GM18517 (cell line): Measurements from ENCODE around the gene MYH15.

Source experiments
- ATAC-seq: cut with Tn5 transposase; IDR thresholded peaks from one replicate; pipeline ENCODE4 v1.9.1; 2021; ENCODE audit warnings: mild to moderate bottlenecking, moderate library complexity; ENCODE audit not compliant: unreplicated experiment

Gene MYH15

GRCh38 chr3:108511055-108511454, 659 bp upstream of the MYH15 start:
- no peak for ATAC-seq

DNA sequence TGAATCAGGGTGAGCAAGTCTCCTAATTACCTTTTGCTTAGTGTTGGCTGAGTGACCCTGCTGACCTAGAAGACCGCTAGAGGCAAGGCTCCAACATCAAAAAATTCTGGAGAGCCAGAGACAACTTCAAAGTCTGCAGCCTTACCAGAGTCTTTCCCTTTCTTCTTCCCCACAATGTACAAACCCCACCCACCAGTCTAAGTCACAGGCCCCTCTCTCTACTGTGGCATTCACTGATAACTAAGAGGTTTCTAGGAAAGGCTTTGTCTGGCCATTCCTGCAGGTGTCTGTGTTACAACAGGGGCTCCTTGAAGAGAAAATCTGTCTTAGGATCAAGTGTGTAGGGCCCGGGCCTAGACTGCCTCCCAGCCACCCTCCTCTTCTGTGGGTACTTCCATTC, 525 bp downstream of the MYH15 start:
- ATAC-seq, result no peak

GRCh38 chr3:108509263-108509662, 1.1 kb downstream of the MYH15 start:
- ATAC-seq, result no peak

GRCh38 chr3:108507902-108508301, 2.5 kb downstream of the MYH15 start:
- ATAC-seq, result no peak

DNA sequence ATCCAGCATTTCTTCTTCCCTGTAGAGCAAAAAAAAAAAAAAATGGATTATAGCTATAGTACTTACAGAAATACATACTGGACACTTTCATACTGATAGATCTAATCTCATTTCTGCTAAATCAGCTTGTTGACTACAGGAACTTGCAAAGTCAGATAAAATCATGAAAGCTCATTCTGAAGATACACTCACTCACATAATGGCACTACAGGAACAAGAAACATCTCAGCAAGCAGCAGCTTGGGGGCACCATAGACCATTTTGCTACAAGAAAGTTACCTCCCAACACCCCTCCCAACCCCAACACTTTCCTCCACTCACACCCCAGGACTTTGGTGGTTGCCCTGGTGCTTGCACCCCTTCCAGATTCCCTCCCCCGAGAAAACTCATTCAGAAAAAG, 4.6 kb downstream of the MYH15 start:
- ATAC-seq, result no peak

DNA sequence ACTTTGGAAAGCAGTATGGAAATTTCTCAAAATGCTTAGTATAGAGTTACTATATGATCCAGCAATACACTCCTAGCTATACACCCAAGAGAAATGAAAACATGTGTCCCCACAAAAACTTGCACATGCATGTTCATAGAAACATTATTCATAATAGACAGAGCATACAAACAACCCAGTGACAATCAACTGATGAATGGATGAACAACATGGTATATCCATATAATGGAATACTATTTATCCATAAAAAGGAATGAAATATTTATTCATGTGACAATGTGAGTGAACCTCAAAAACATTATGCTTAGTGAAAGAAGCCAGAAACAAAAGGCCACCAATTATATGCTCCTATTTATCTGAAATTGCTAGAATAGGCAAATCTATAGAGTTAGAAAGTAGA, 6.7 kb downstream of the MYH15 start:
- no peak for ATAC-seq

DNA sequence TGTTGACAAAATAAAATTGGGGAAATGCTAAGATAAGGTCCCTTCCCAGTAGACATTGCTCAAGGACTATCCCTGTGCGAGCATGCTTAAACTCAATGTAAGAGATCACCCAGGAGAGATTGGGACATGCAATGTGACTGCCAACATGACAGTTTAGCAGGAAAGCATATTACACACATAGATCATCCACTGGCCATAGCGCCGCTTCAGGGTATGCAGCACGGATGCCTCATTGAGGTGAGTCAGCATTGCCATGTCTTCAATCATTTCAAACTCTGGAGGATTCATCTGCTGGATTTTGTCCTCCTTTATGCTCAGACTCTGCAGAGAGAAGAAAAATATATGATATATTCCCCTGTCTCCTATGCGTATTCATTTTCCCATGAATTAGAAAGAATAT, 8.9 kb downstream of the MYH15 start:
- no peak for ATAC-seq

- ATAC-seq, result no peak
These were observed 9.7 kb downstream of the MYH15 start for GRCh38 chr3:108500728-108501127.

GRCh38 chr3:108497271-108497670, 13.1 kb downstream of the MYH15 start:
- no peak for ATAC-seq

GRCh38 chr3:108495717-108496116, 14.7 kb downstream of the MYH15 start:
- no peak for ATAC-seq

GRCh38 chr3:108494906-108495531, 15.4 kb downstream of the MYH15 start:
- ATAC-seq, result no peak

DNA sequence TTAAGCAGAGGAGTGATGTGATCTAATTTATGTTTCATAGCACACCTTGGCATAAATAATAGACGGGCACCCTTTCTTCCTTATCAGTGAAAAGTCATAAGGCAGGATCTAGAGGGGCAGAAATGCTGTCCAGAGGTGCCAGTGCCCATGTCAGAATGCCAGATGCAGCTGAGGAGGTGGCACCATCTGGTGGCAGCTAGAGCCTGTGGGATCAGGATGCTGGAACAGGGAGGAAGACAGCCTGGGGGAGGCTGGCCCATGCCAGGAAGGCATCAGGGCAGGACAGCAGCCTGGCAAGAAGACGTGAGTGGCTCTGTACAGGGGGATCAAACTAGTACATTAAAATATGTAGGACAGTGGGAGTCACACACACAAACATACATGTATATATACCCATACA, 16.5 kb downstream of the MYH15 start:
- no peak for ATAC-seq

DNA sequence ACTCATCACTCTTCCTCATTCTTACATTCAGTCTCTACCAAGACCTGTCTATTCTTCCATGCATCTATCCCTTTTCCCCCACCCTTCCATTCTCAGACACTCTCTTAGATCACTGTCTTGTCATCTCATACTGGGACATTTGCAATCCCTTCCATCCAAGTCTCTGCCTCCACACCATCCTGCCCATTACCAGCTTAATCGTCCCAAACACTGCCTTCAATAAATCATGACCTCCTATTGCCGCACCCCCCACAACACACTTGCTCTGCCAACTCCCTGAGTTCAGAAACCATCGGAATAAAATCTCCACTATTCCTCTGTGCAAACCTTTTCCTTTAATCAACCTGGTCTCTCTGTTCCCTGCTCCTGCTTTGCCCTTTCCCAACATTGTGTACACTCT, 18.9 kb downstream of the MYH15 start:
- ATAC-seq, result no peak

GRCh38 chr3:108489776-108490175, 20.6 kb downstream of the MYH15 start:
- ATAC-seq, result peak; percentile 80

GRCh38 chr3:108488631-108489030, 21.8 kb downstream of the MYH15 start:
- ATAC-seq, result no peak

- no peak for ATAC-seq
These were observed 23.0 kb downstream of the MYH15 start for GRCh38 chr3:108487439-108487838.

DNA sequence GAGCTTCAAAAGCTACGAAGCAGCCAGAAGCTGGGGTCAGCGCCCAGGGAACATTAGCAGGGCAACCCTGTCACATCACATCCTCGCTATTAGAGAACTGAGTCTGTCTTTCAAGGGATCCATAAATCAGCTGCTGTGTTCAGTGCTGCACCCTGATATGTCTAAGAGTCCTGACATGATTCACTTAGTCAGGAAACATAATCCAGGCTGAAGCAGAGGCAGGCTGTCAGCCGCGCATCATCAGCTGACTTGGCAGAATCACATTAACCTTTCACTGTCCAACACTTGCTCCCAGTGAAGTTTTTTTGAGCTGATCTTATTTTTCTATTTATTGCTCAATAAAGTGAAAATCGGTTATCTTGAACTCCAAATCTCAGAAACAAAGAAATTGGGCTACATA, 23.5 kb downstream of the MYH15 start:
- no peak for ATAC-seq

GRCh38 chr3:108486338-108486737, 24.1 kb downstream of the MYH15 start:
- ATAC-seq, result no peak

GRCh38 chr3:108485146-108485545, 25.2 kb downstream of the MYH15 start:
- no peak for ATAC-seq

- no peak for ATAC-seq
These were observed 31.2 kb downstream of the MYH15 start for GRCh38 chr3:108479224-108479623.

GRCh38 chr3:108477511-108478147, 32.8 kb downstream of the MYH15 start:
- ATAC-seq, result peak; percentile 60

DNA sequence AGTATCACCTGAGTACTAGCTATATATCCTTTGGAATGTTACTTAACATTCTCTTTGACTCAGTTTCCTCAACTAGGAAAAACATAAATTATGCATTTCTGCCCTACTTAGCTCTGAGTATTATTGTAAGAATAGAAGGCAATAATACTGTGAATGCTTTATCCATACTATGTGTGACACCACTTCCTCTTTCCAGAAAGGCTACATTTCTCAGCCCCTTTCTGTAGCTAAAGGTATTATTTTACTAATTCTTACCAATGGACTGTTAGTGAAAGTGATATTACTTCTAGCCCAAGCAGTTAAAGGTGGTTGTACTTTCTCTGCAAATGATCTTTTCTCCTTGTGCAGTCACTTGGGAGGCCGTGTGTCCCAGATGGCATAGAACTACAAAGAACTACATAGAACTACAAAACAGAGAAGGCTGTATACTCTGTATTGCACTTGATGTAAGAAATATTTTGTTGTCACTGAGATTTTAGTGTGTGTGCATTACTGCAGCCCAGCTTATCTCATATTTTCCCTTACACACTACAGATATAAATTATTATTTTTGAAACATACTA, 35.1 kb downstream of the MYH15 start:
- no peak for ATAC-seq

- no peak for ATAC-seq
These were observed 35.8 kb downstream of the MYH15 start for GRCh38 chr3:108474581-108474980.
